ENCODE results near the gene PHF12.

DNA sequence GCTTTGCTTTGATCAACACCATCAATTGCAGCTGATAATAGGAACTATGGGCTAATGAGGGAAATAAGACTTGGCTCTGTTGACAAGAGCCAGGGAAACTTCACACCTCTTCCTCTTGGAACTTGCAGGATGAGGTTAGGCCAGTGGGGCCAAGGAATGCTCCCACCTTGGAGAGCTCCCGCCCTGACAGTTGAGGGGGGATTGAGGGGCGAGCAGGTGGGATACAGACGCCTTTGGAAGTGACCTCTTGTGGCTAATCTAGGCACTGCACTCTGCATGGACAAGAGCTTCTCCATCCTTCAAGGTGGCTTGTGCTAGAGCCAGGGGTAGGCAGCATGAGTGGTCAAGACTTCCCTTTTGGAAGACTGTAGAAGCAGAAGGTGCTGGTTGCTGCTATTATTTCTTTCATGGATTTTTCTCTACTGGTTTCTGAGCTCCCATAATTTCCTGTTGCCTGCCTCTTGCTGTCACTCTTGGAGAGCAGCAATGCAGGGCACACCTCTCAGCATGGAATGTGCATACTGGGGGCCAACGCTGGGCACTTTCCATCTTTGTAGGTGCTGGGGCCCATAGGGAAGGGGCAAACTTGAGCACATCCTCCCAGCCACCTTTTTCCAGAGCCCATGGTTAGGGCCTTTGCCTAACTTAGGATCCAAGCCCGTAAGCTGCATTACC lies 2.3 kb upstream of the PHF12 start:
- no peak for TF ChIP-seq SUZ12 (IDR thresholded peaks at IDR 0.05; ENCODE audit: extremely low read depth, insufficient read depth, insufficient read length)
- no peak for TF ChIP-seq YY1 (IDR thresholded peaks at IDR 0.05; ENCODE audit: insufficient read depth, insufficient read length)
- no peak for TF ChIP-seq ZNF274 (IDR thresholded peaks at IDR 0.05; ENCODE audit: low read depth, low read length)
